ENCODE results near the gene SETDB1. TPM values are rescaled to one million over a fixed set of nuclear protein-coding genes. Genes with fewer than 3 reads are reported as not detected.
A peak's percentile ranks its signal among the peaks of the same experiment; 100 is the strongest.

The SETDB1 gene
- total and polyA plus RNA-seq, 2 of the 13 experiments (the other 11 are each of a cell fraction or from before 2014, with no cell fraction given): 33.1 to 34.6 TPM

- TF ChIP-seq, protein P1, sequence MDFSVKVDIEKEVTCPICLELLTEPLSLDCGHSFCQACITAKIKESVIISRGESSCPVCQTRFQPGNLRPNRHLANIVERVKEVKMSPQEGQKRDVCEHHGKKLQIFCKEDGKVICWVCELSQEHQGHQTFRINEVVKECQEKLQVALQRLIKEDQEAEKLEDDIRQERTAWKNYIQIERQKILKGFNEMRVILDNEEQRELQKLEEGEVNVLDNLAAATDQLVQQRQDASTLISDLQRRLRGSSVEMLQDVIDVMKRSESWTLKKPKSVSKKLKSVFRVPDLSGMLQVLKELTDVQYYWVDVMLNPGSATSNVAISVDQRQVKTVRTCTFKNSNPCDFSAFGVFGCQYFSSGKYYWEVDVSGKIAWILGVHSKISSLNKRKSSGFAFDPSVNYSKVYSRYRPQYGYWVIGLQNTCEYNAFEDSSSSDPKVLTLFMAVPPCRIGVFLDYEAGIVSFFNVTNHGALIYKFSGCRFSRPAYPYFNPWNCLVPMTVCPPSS (IDR thresholded peaks at IDR 0.05): no peak
- TF ChIP-seq ZBTB44 (CRISPR knock-in tag; IDR thresholded peaks at IDR 0.05) (no peak), PHF21A (CRISPR knock-in tag; IDR thresholded peaks at IDR 0.05) (no peak), ZNF24 (IDR thresholded peaks at IDR 0.05) (0 out of 2 replicates have a peak, but pooled peaks have one; percentile 26), POGZ (CRISPR knock-in tag; IDR thresholded peaks at IDR 0.05) (no peak; the same call in 1 of the 2 replicates), ZNF672 (CRISPR knock-in tag; IDR thresholded peaks at IDR 0.05) (no peak), CEBPB (IDR thresholded peaks at IDR 0.05; ENCODE audit: borderline replicate concordance, low read depth, low read length) (no peak), KAT8 (CRISPR knock-in tag; IDR thresholded peaks at IDR 0.05) (peak; percentile 81), SYNCRIP (IDR thresholded peaks at IDR 0.05; ENCODE audit: insufficient read depth, low read depth, low read length) (no peak), ZNF567 (CRISPR knock-in tag; IDR thresholded peaks at IDR 0.05; ENCODE audit: borderline replicate concordance) (no peak), ZNF724P (CRISPR knock-in tag; IDR thresholded peaks at IDR 0.05; ENCODE audit: borderline replicate concordance) (no peak), REPIN1 (CRISPR knock-in tag; IDR thresholded peaks at IDR 0.05; ENCODE audit: borderline replicate concordance, low read depth) (peak; percentile 46; the same call in 1 of the 2 replicates), ZNF292 (CRISPR knock-in tag; IDR thresholded peaks at IDR 0.05; ENCODE audit: borderline replicate concordance, low read depth) (no peak), ZBTB20 (CRISPR knock-in tag; IDR thresholded peaks at IDR 0.05; ENCODE audit: borderline replicate concordance, low read depth) (no peak), ZNF569 (CRISPR knock-in tag; IDR thresholded peaks at IDR 0.05; ENCODE audit: borderline replicate concordance) (no peak), ZNF788 (CRISPR knock-in tag; IDR thresholded peaks at IDR 0.05; ENCODE audit: borderline replicate concordance) (no peak), ZNF350 (CRISPR knock-in tag; IDR thresholded peaks at IDR 0.05; ENCODE audit: borderline replicate concordance, low read depth) (no peak; the same call in 1 of the 2 replicates), ZGPAT (CRISPR knock-in tag; IDR thresholded peaks at IDR 0.05) (peak; percentile 87)
- TF ChIP-seq, protein P2, sequence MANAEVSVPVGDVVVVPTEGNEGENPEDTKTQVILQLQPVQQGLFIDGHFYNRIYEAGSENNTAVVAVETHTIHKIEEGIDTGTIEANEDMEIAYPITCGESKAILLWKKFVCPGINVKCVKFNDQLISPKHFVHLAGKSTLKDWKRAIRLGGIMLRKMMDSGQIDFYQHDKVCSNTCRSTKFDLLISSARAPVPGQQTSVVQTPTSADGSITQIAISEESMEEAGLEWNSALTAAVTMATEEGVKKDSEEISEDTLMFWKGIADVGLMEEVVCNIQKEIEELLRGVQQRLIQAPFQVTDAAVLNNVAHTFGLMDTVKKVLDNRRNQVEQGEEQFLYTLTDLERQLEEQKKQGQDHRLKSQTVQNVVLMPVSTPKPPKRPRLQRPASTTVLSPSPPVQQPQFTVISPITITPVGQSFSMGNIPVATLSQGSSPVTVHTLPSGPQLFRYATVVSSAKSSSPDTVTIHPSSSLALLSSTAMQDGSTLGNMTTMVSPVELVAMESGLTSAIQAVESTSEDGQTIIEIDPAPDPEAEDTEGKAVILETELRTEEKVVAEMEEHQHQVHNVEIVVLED (CRISPR knock-in tag; IDR thresholded peaks at IDR 0.05; ENCODE audit: borderline replicate concordance): no peak; the same call in 1 of the 2 replicates
Measured at GRCh38 chr1:150979092-150980056, 53.2 kb downstream of the SETDB1 start (continued).
